Loucy (cell line): ENCODE results near the gene EPB41L1.

Source experiments
- CTCF ChIP-seq: fragments of 200-600 bp; sonication (generic); conservative IDR thresholded peaks from 2 replicates; pipeline ENCODE4 v1.5.1; 2014; ENCODE audit warnings: mild to moderate bottlenecking, antibody characterized with exemption, low read length
- EZH2phosphoT487 ChIP-seq: fragments of 200-600 bp; IDR thresholded peaks from 2 replicates; pipeline ENCODE4 v1.6.1; 2018; ENCODE audit warnings: antibody characterized with exemption, mild to moderate bottlenecking, moderate library complexity, borderline replicate concordance

- TF ChIP-seq CTCF (no peak), EZH2phosphoT487 (no peak)
Measured at GRCh38 chr20:36104856-36105255, 49.7 kb upstream of the EPB41L1 start.
